SK-N-SH treated with all-trans-retinoic acid at 6 μM for 48 hours (cell line): Measurements from ENCODE around the gene DCXR.

Experiments
- ATAC-seq: fragments of 200-7000 bp; cut with Tn5 transposase; 3 replicates; pipeline ENCODE4 v1.9.1; 2020; ENCODE audit warnings: mild to moderate bottlenecking, moderate library complexity
- BACH2 ChIP-seq: fragments of 250-450 bp; sonication (Bioruptor Pico); IDR thresholded peaks from 2 replicates; pipeline ENCODE4 v1.9.0; 2021; ENCODE audit warnings: mild to moderate bottlenecking, borderline replicate concordance
- CREB5 ChIP-seq: fragments of 250-450 bp; sonication (Bioruptor Pico); IDR thresholded peaks from 2 replicates; pipeline ENCODE4 v1.5.1; 2020; ENCODE audit warnings: low read depth, mild to moderate bottlenecking, moderate library complexity
- CSDC2 ChIP-seq: fragments of 250-450 bp; sonication (Bioruptor Pico); IDR thresholded peaks from 2 replicates; pipeline ENCODE4 v1.5.0; 2020; ENCODE audit warnings: mild to moderate bottlenecking, moderate library complexity
- CSRNP3 ChIP-seq: fragments of 250-450 bp; sonication (Bioruptor Pico); IDR thresholded peaks from 2 replicates; pipeline ENCODE4 v1.5.1; 2021; ENCODE audit warnings: mild to moderate bottlenecking, moderate library complexity
- ESRRG ChIP-seq: fragments of 250-450 bp; sonication (Bioruptor Pico); IDR thresholded peaks from 2 replicates; pipeline ENCODE4 v1.6.1; 2021; ENCODE audit warnings: mild to moderate bottlenecking
- GLIS3 ChIP-seq: fragments of 250-450 bp; sonication (Bioruptor Pico); IDR thresholded peaks from 2 replicates; pipeline ENCODE4 v1.5.0; 2020; ENCODE audit warnings: mild to moderate bottlenecking, moderate library complexity
- ISL1 ChIP-seq: fragments of 250-450 bp; sonication (Bioruptor Pico); IDR thresholded peaks from 2 replicates; pipeline ENCODE4 v2.1.2; 2022; ENCODE audit warnings: mild to moderate bottlenecking, moderate library complexity
- OSR1 ChIP-seq: fragments of 250-450 bp; sonication (Bioruptor Pico); IDR thresholded peaks from 2 replicates; pipeline ENCODE4 v1.8.0; 2022; ENCODE audit warnings: moderate library complexity, mild to moderate bottlenecking, inconsistent platforms
- PATZ1 ChIP-seq: fragments of 250-450 bp; sonication (Bioruptor Pico); IDR thresholded peaks from 2 replicates; pipeline ENCODE4 v1.8.0; 2020; ENCODE audit warnings: mild to moderate bottlenecking, moderate library complexity, borderline replicate concordance
- PPARA ChIP-seq: fragments of 250-450 bp; sonication (Bioruptor Pico); IDR thresholded peaks from 2 replicates; pipeline ENCODE4 v1.5.0; 2020; ENCODE audit warnings: mild to moderate bottlenecking, borderline replicate concordance
- RARB ChIP-seq: fragments of 250-450 bp; sonication (Bioruptor Pico); IDR thresholded peaks from 2 replicates; pipeline ENCODE4 v1.8.0; 2021; ENCODE audit warnings: mild to moderate bottlenecking, moderate library complexity
- SNAI2 ChIP-seq: fragments of 250-450 bp; sonication (Bioruptor Pico); IDR thresholded peaks from 2 replicates; pipeline ENCODE4 v1.5.0; 2020; ENCODE audit warnings: mild to moderate bottlenecking, moderate library complexity
- TCF4 ChIP-seq: fragments of 250-450 bp; sonication (Bioruptor Pico); IDR thresholded peaks from 2 replicates; pipeline ENCODE4 v1.8.0; 2021; ENCODE audit warnings: mild to moderate bottlenecking, moderate library complexity, borderline replicate concordance
- TSHZ2 ChIP-seq: fragments of 250-450 bp; sonication (Bioruptor Pico); IDR thresholded peaks from 2 replicates; pipeline ENCODE4 v1.5.0; 2020; ENCODE audit warnings: mild to moderate bottlenecking, moderate library complexity
- ZFP3 ChIP-seq: fragments of 250-450 bp; sonication (Bioruptor Pico); IDR thresholded peaks from 2 replicates; pipeline ENCODE4 v1.5.0; 2020; ENCODE audit warnings: mild to moderate bottlenecking, moderate library complexity
- ZFP30 ChIP-seq: fragments of 450-650 bp; formaldehyde crosslinking; IDR thresholded peaks from 2 replicates; pipeline ENCODE4 v1.5.0; 2022; ENCODE audit warnings: mild to moderate bottlenecking, moderate library complexity
- ZNF565 ChIP-seq: fragments of 450-650 bp; formaldehyde crosslinking; conservative IDR thresholded peaks from 2 replicates; pipeline ENCODE4 v1.5.0; 2020; ENCODE audit warnings: low read depth, mild to moderate bottlenecking, moderate library complexity
- ZNF70 ChIP-seq: fragments of 450-650 bp; formaldehyde crosslinking; IDR thresholded peaks from 2 replicates; pipeline ENCODE4 v1.5.0; 2020; ENCODE audit warnings: mild to moderate bottlenecking, moderate library complexity
- ZNF8 ChIP-seq: fragments of 450-650 bp; formaldehyde crosslinking; IDR thresholded peaks from 2 replicates; pipeline ENCODE4 v1.5.0; 2020; ENCODE audit warnings: mild to moderate bottlenecking, moderate library complexity

Gene DCXR

GRCh38 chr17:82010575-82011525 is 26.6 kb downstream of the DCXR start:
- no peak for ATAC-seq

GRCh38 chr17:82009413-82009812 is 28.1 kb downstream of the DCXR start:
- no peak for TF ChIP-seq PATZ1
- TF ChIP-seq ZNF70 (CRISPR knock-in tag): no peak
- no peak for ATAC-seq

More at GRCh38 chr17:82010575-82011525, 26.6 kb downstream of the DCXR start:
- TF ChIP-seq ZFP30 (CRISPR knock-in tag) (no peak), ZNF8 (CRISPR knock-in tag) (no peak), ZFP3 (no peak), BACH2 (CRISPR knock-in tag) (no peak), CREB5 (CRISPR knock-in tag) (no peak), RARB (CRISPR knock-in tag) (no peak), PPARA (CRISPR knock-in tag) (no peak), ZNF70 (CRISPR knock-in tag) (no peak), TCF4 (CRISPR knock-in tag) (no peak), CSRNP3 (CRISPR knock-in tag) (no peak)
- TF ChIP-seq, all 23 proteins: peak for 0

- ATAC-seq: no peak
- TF ChIP-seq CSDC2 (CRISPR knock-in tag) (no peak), OSR1 (CRISPR knock-in tag) (no peak), ESRRG (CRISPR knock-in tag) (no peak), CSRNP3 (CRISPR knock-in tag) (no peak), ISL1 (CRISPR knock-in tag) (no peak)
Observed at GRCh38 chr17:82008941-82009405, 28.5 kb downstream of the DCXR start.

GRCh38 chr17:82008258-82008940 is 29.1 kb downstream of the DCXR start:
- ATAC-seq: no peak
- no peak for TF ChIP-seq CSDC2 (CRISPR knock-in tag)
- no peak for TF ChIP-seq CREB5 (CRISPR knock-in tag)
- TF ChIP-seq BACH2 (CRISPR knock-in tag): no peak
- no peak for TF ChIP-seq OSR1 (CRISPR knock-in tag)
- TF ChIP-seq ZNF565: no peak
- no peak for TF ChIP-seq ZNF8 (CRISPR knock-in tag)
- no peak for TF ChIP-seq GLIS3
- no peak for TF ChIP-seq TCF4 (CRISPR knock-in tag)
- TF ChIP-seq ISL1 (CRISPR knock-in tag): no peak
- TF ChIP-seq SNAI2: no peak
- TF ChIP-seq TSHZ2: no peak
- TF ChIP-seq ESRRG (CRISPR knock-in tag): no peak
- no peak for TF ChIP-seq PATZ1
- TF ChIP-seq ZFP3: no peak
